Kidney (tissue), 22 donors: ENCODE measurements around the gene BTF3L4. TPM values are rescaled to one million over a fixed set of nuclear protein-coding genes. Genes with fewer than 3 reads are reported as not detected.

ENCODE experiments used
- DNase-seq, 5 donors: peaks; one replicate each; pipeline ENCODE4 v3.0.0-alpha.2; 2013 to 2020
- FAIRE-seq: peaks from 2 replicates; lab custom pipeline; 2012; peaks lifted over from hg19 to GRCh38; lab: Jason Lieb, UNC
- H3K27ac ChIP-seq, 2 donors: one replicate each; pipeline ENCODE4 v1.7.0; 2013; ENCODE audit warnings: low read depth in 2 of 2, low read length in 2 of 2, inconsistent platforms in 1 of 2
- H3K27me3 ChIP-seq: one replicate; pipeline ENCODE4 v1.7.1; 2013; ENCODE audit warnings: low read length, inconsistent platforms; ENCODE audit not compliant: control insufficient read depth, insufficient read depth
- H3K36me3 ChIP-seq, 3 donors: one replicate each; pipeline versions ENCODE4 v1.7.0 to v1.7.1; 2013; ENCODE audit warnings: low read length in 3 of 3, control low read depth in 1 of 3, inconsistent platforms in 1 of 3; ENCODE audit not compliant: insufficient read depth in 3 of 3, control insufficient read depth in 2 of 3
- H3K4me1 ChIP-seq, 3 donors: one replicate each; pipeline versions ENCODE4 v1.7.0 to v1.7.1; 2013; ENCODE audit warnings: low read length in 3 of 3, inconsistent platforms in 1 of 3, low read depth in 1 of 3; ENCODE audit not compliant: control insufficient read depth in 2 of 3, insufficient read depth in 2 of 3
- H3K4me3 ChIP-seq, 3 donors: one replicate each; pipeline versions ENCODE4 v1.7.0 to v1.8.1; 2013; ENCODE audit warnings: low read length in 3 of 3, control low read depth in 1 of 3, inconsistent platforms in 1 of 3
- H3K9ac ChIP-seq, 3 donors: one replicate each; pipeline versions ENCODE4 v1.7.0 to v1.7.1; 2013; ENCODE audit warnings: low read length in 3 of 3, control low read depth in 1 of 3, inconsistent platforms in 1 of 3
- H3K9me3 ChIP-seq, 3 donors: one replicate each; pipeline versions ENCODE4 v1.7.0 to v1.7.1; 2013; ENCODE audit warnings: low read length in 3 of 3, control low read depth in 1 of 3, inconsistent platforms in 1 of 3; ENCODE audit not compliant: control insufficient read depth in 2 of 3, insufficient read depth in 1 of 3
- CTCF ChIP-seq: IDR thresholded peaks from 3 replicates; pipeline ENCODE4 v1.5.1; 2012; ENCODE audit warnings: mild to moderate bottlenecking, moderate library complexity, borderline replicate concordance; ENCODE audit not compliant: insufficient read depth; ENCODE audit errors: extremely low read depth
- intact Hi-C: fragments of 100-400 bp; cut with DNase I; formaldehyde crosslinking; loops from one replicate; pipeline ENCODE4 v1.11.1; 2022
- long read RNA-seq, 10 donors: library from polyadenylated mRNA in 1 of 10; unstranded in 1 of 10; transcript quantifications; one replicate each; pipeline ENCODE4 v2.0.0 and lab custom pipeline, GENCODE V29; 2021 to 2026
- polyA plus RNA-seq: library from polyadenylated mRNA; stranded (reverse); fragments of 350-450 nt; fragmentation: Illumina TruSeq; extraction: RNeasy Lipid Tissue Mini Kit (QIAGEN cat#74804); gene quantifications from one replicate; pipeline ENCODE4 v1.2.3, GENCODE V29; 2014; ENCODE audit warnings: low read depth, low replicate concordance; ENCODE audit not compliant: insufficient read depth
- total RNA-seq: library from RNA; stranded (reverse); fragmentation: NEBNext Ultra II Directional; extraction: Animal tissue kit (Norgen Biotek cat#: 25700); gene quantifications from one replicate; pipeline ENCODE4 v1.2.1, GENCODE V29; 2021
- donor health status: control.
- donor health status: control.
- donor health status: control.
- donor health status: control.
- donor health status: control.
- donor health status: DM: yes; HTN: yes; CAD: no.
- donor health status: Normal renal cell carcinoma (clear cell type).

Gene BTF3L4
- 41.5 TPM for total RNA-seq
- polyA plus RNA-seq, result 45.3 TPM
- long read RNA-seq, donor 1, full-length matches to known transcripts, result 39 of 39 reads
- long read RNA-seq, donor 1, partial matches to known transcripts, result 0 of 39 reads
- long read RNA-seq, donor 1, other reads (novel, unspliced or antisense), result 0 of 39 reads
- long read RNA-seq, donor 2, full-length matches to known transcripts, result 49 of 49 reads
- long read RNA-seq, donor 2, partial matches to known transcripts, result 0 of 49 reads
- long read RNA-seq, donor 2, other reads (novel, unspliced or antisense), result 0 of 49 reads
- long read RNA-seq, donor 3, full-length matches to known transcripts, result 44 of 81 reads
- long read RNA-seq, donor 3, partial matches to known transcripts, result 37 of 81 reads
- long read RNA-seq, donor 3, other reads (novel, unspliced or antisense), result 0 of 81 reads
- long read RNA-seq, donor 4, full-length matches to known transcripts, result 25 of 25 reads
- long read RNA-seq, donor 4, partial matches to known transcripts, result 0 of 25 reads
- long read RNA-seq, donor 4, other reads (novel, unspliced or antisense), result 0 of 25 reads
- long read RNA-seq, donor 5, full-length matches to known transcripts, result 5 of 5 reads
- long read RNA-seq, donor 5, partial matches to known transcripts, result 0 of 5 reads
- long read RNA-seq, donor 5, other reads (novel, unspliced or antisense), result 0 of 5 reads
- long read RNA-seq, donor 6, full-length matches to known transcripts, result 86 of 101 reads
- long read RNA-seq, donor 6, partial matches to known transcripts, result 15 of 101 reads
- long read RNA-seq, donor 6, other reads (novel, unspliced or antisense), result 0 of 101 reads
- long read RNA-seq, donor 7, full-length matches to known transcripts, result 23 of 29 reads
- long read RNA-seq, donor 7, partial matches to known transcripts, result 3 of 29 reads
- long read RNA-seq, donor 7, other reads (novel, unspliced or antisense), result 3 of 29 reads
- long read RNA-seq, donor 8, full-length matches to known transcripts, result 41 of 52 reads
- long read RNA-seq, donor 8, partial matches to known transcripts, result 11 of 52 reads
- long read RNA-seq, donor 8, other reads (novel, unspliced or antisense), result 0 of 52 reads
- long read RNA-seq, donor 9, full-length matches to known transcripts, result 22 of 48 reads
- long read RNA-seq, donor 9, partial matches to known transcripts, result 26 of 48 reads
- long read RNA-seq, donor 9, other reads (novel, unspliced or antisense), result 0 of 48 reads
- long read RNA-seq, donor 10, full-length matches to known transcripts, result 38 of 44 reads
- long read RNA-seq, donor 10, partial matches to known transcripts, result 6 of 44 reads
- long read RNA-seq, donor 10, other reads (novel, unspliced or antisense), result 0 of 44 reads

GRCh38 chr1:52056163-52056936, at the start of gene BTF3L4:
Gene BTF3L4, plus strand, starts transcription at chr1:52056295. Its CDS starts 3,553 bp downstream, at chr1:52059848.
- no peak for FAIRE-seq
- Histone ChIP-seq H3K36me3 (peaks cover 6 to 14% (median 13%) of the 10 kb centered on the region in 3 donors), H3K4me3 (peak within 1 kb of the TSS; percentile 83 to 95 (median 88)), H3K27ac (peak within 1 kb of the TSS; percentile 90 to 93), H3K9me3 (no peaks in the 10 kb centered on the region), H3K9ac (peak within 1 kb of the TSS; percentile 74 to 94 (median 80)), H3K4me1 (peaks cover 0 to 24% (median 17%) of the 10 kb centered on the region in 3 donors), H3K27me3 (no peaks in the 10 kb centered on the region)
- TF ChIP-seq CTCF, result no peak
- intact Hi-C loops, result no loop called here
- peak; percentile 97 to 98 (median 98) for DNase-seq

GRCh38 chr1:52007215-52008002, 48.7 kb upstream of the BTF3L4 start:
- no peak for FAIRE-seq
- intact Hi-C loops, result loop anchor here (10.0 kb wide), 1 partner anchor 103 kb away; no protein-coding TSS in a partner anchor

More at GRCh38 chr1:52007215-52008002, 48.7 kb upstream of the BTF3L4 start:
- H3K27ac ChIP-seq, result no peak overlapping the region
- H3K9ac ChIP-seq, result no peak overlapping the region
- TF ChIP-seq CTCF, result no peak
- no peaks in the 10 kb centered on the region for H3K9me3 ChIP-seq
- no peaks in the 10 kb centered on the region for H3K36me3 ChIP-seq
- no peak overlapping the region for H3K4me3 ChIP-seq
- peaks cover 0 to 5% (median 4%) of the 10 kb centered on the region in 3 donors for H3K4me1 ChIP-seq
- DNase-seq, result no peak
- no peaks in the 10 kb centered on the region for H3K27me3 ChIP-seq
